Measurements from ENCODE around the gene PWWP2A. TPM values are rescaled to one million over a fixed set of nuclear protein-coding genes. Genes with fewer than 3 reads are reported as not detected.

The PWWP2A gene
- total and polyA plus RNA-seq, 2 donors (not counting 1 experiment from before 2014, with no cell fraction given) = 19.6 to 48.8 TPM

DNA sequence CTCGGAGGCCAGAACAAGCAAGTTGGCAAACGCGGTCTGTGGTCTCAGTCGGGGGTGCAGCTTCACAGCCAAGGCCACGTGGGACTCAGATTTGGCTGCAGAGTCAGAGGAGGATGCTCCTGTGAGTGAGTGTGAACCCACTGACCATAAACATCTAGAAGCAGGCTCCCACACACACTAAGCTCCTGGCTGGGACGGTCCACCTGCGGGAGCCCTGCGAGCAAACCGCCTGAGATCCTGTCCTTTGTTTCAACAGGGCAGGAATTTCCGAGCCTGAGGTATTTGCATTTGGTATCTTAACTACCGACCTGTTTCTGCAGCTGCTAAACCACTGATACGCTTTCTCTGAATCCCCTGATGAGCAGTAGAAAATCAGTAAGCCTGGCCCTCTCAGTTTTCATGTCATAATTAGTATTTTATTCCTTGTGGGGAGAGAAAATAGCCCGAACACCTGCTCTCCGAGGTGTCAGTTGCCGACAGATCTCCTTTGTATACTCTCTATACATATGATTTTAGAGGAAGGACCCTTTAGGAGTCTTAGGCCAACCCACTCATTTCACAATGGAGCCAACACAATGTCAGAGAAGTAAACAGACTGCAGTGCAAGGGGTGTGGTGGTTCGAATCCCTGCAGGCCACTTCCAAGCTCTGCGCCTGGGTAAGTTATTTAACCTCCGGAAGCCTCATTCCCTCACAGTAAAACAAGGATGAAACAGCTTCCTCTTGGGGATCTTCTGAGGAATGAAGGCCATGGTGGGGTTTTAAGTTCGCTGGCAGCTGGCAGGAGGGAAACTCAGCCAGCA is 40.9 kb upstream of the PWWP2A start:
- Mint-ChIP-seq H3K4me1 (no peaks in the 10 kb centered on the region), H3K27ac (no peak overlapping the region), H3K4me3 (no peak overlapping the region), H3K9me3 (ENCODE audit: insufficient read depth) (no peaks in the 10 kb centered on the region), H3K27me3 (peaks cover 9% of the 10 kb centered on the region)
- Histone ChIP-seq H4K20me1 (ENCODE audit: control insufficient read depth, insufficient read depth, low read length, poor library complexity, severe bottlenecking) (no peaks in the 10 kb centered on the region), H3K79me2 (ENCODE audit: control insufficient read depth, insufficient read depth, low read length) (no peaks in the 10 kb centered on the region), H3K4me1 (ENCODE audit: control insufficient read depth in 2 of 2, insufficient read depth in 2 of 2, low read length in 2 of 2) (no peaks in the 10 kb centered on the region), H3K36me3 (replicated peaks in 1 of 2; ENCODE audit: control extremely low read depth in 1 of 2, control insufficient read depth in 1 of 2, extremely low read depth in 1 of 2, insufficient read depth in 2 of 2, low read length in 1 of 2) (no peaks in the 10 kb centered on the region), H3K4me2 (replicated peaks; ENCODE audit: low read depth, low read length, poor library complexity, severe bottlenecking) (no peak overlapping the region), H3K9ac (ENCODE audit: low read length) (no peak overlapping the region), H3K27me3 (replicated peaks in 1 of 4; ENCODE audit: control extremely low read depth in 1 of 4, control insufficient read depth in 3 of 4, insufficient read depth in 4 of 4, low read length in 3 of 4) (peaks cover 0 to 2% (median 0%) of the 10 kb centered on the region in 4 experiments), H2AFZ (ENCODE audit: insufficient read depth, low read depth, low read length, poor library complexity, severe bottlenecking) (peak overlapping the region; percentile 0), H3K27ac (ENCODE audit: low read length in 2 of 2) (no peak overlapping the region), H3K9me3 (ENCODE audit: control extremely low read depth in 1 of 3, control insufficient read depth in 2 of 3, insufficient read depth in 1 of 3, low read length in 2 of 3) (no peaks in the 10 kb centered on the region), H3K4me3 (ENCODE audit: control extremely low read depth in 1 of 5, extremely low read depth in 1 of 5, insufficient read depth in 1 of 5, low read depth in 2 of 5, low read length in 4 of 5) (no peak overlapping the region)
- POLR2A ChIA-PET = interaction anchor here (0.6 kb wide), 1 partner anchor 239 kb away, joined by 3 read pairs; no protein-coding TSS in a partner anchor
- CTCF ChIA-PET = interaction anchor here (0.9 kb wide), 1 partner anchor 138 kb away, joined by 3 read pairs; no protein-coding TSS in a partner anchor
- 71% methylated on average over 6 of the region's 19 CpGs for WGBS (ENCODE audit: insufficient coverage)
- DNase-seq (no peak), ATAC-seq (ENCODE audit: low read depth) (no peak)
- intact Hi-C loops (cut with micrococcal nuclease) = no loop called here
- TF ChIP-seq EZH2 (IDR thresholded peaks at IDR 0.05; ENCODE audit: borderline replicate concordance, insufficient read depth, low read depth, low read length, poor library complexity, severe bottlenecking) = no peak
- TF ChIP-seq, protein P1, sequence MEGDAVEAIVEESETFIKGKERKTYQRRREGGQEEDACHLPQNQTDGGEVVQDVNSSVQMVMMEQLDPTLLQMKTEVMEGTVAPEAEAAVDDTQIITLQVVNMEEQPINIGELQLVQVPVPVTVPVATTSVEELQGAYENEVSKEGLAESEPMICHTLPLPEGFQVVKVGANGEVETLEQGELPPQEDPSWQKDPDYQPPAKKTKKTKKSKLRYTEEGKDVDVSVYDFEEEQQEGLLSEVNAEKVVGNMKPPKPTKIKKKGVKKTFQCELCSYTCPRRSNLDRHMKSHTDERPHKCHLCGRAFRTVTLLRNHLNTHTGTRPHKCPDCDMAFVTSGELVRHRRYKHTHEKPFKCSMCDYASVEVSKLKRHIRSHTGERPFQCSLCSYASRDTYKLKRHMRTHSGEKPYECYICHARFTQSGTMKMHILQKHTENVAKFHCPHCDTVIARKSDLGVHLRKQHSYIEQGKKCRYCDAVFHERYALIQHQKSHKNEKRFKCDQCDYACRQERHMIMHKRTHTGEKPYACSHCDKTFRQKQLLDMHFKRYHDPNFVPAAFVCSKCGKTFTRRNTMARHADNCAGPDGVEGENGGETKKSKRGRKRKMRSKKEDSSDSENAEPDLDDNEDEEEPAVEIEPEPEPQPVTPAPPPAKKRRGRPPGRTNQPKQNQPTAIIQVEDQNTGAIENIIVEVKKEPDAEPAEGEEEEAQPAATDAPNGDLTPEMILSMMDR (IDR thresholded peaks at IDR 0.05) = no peak

DNA sequence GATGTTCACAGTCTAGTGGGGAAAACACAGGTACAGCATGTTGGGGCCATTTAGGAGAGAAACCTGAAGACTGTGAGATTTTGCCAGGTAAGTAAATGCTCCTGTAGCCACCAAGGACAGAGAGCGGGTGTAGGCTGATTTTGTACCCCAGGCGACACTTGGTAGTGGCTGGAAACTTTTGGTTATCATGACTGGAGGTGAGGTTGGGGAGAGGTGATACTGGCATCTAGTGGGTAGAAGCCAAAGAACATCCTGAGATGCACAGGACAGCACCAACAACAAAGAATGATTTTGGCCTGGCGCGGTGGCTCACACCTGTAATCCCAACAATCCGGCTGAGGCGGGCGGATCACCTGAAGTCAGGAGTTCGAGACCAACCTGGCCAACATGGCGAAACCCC is 38.8 kb upstream of the PWWP2A start:
- Mint-ChIP-seq H3K27ac (no peak overlapping the region), H3K4me1 (no peaks in the 10 kb centered on the region), H3K27me3 (peaks cover 12% of the 10 kb centered on the region), H3K4me3 (no peak overlapping the region), H3K9me3 (ENCODE audit: insufficient read depth) (no peaks in the 10 kb centered on the region)
- ChIA-PET POLR2A (no interaction called here), CTCF (no interaction called here)
- no peaks in the 10 kb centered on the region for H3K79me2 ChIP-seq (ENCODE audit: control insufficient read depth, insufficient read depth, low read length)
- H3K4me1 ChIP-seq (ENCODE audit: control insufficient read depth in 2 of 2, insufficient read depth in 2 of 2, low read length in 2 of 2) = no peaks in the 10 kb centered on the region
- H2AFZ ChIP-seq (ENCODE audit: insufficient read depth, low read depth, low read length, poor library complexity, severe bottlenecking) = no peak overlapping the region
- no peak for ATAC-seq (ENCODE audit: low read depth)
- intact Hi-C loops (cut with micrococcal nuclease) = no loop called here
- H3K27ac ChIP-seq (ENCODE audit: low read length in 2 of 2) = no peak overlapping the region
- no peak overlapping the region for H3K9ac ChIP-seq (ENCODE audit: low read length)
- H3K9me3 ChIP-seq (ENCODE audit: control extremely low read depth in 1 of 3, control insufficient read depth in 2 of 3, insufficient read depth in 1 of 3, low read length in 2 of 3) = no peaks in the 10 kb centered on the region
- no peaks in the 10 kb centered on the region for H3K36me3 ChIP-seq (replicated peaks in 1 of 2; ENCODE audit: control extremely low read depth in 1 of 2, control insufficient read depth in 1 of 2, extremely low read depth in 1 of 2, insufficient read depth in 2 of 2, low read length in 1 of 2)
- no peaks in the 10 kb centered on the region for H3K27me3 ChIP-seq (replicated peaks in 1 of 4; ENCODE audit: control extremely low read depth in 1 of 4, control insufficient read depth in 3 of 4, insufficient read depth in 4 of 4, low read length in 3 of 4)
- TF ChIP-seq, protein P1 (IDR thresholded peaks at IDR 0.05) = no peak
- TF ChIP-seq EZH2 (IDR thresholded peaks at IDR 0.05; ENCODE audit: borderline replicate concordance, insufficient read depth, low read depth, low read length, poor library complexity, severe bottlenecking) = no peak
- 94% methylated on average over 2 of the region's 9 CpGs for WGBS (ENCODE audit: insufficient coverage)
- no peak overlapping the region for H3K4me2 ChIP-seq (replicated peaks; ENCODE audit: low read depth, low read length, poor library complexity, severe bottlenecking)
- no peak overlapping the region for H3K4me3 ChIP-seq (ENCODE audit: control extremely low read depth in 1 of 5, extremely low read depth in 1 of 5, insufficient read depth in 1 of 5, low read depth in 2 of 5, low read length in 4 of 5)
- no peak for DNase-seq
- no peaks in the 10 kb centered on the region for H4K20me1 ChIP-seq (ENCODE audit: control insufficient read depth, insufficient read depth, low read length, poor library complexity, severe bottlenecking)

Measured in B cell (primary cell).